ENCODE results near the gene AGPAT4.

The AGPAT4 gene

GRCh38 chr6:161254464-161255253, 19.2 kb downstream of the AGPAT4 start:
- H3K4me3 ChIP-seq (ENCODE audit: low read depth, low read length): no peak overlapping the region
- H3K27ac ChIP-seq (ENCODE audit: low read depth, low read length): no peak overlapping the region
- no peaks in the 10 kb centered on the region for H3K27me3 ChIP-seq (ENCODE audit: control insufficient read depth, insufficient read depth, low read length)
- H3K4me1 ChIP-seq (ENCODE audit: control insufficient read depth, insufficient read depth, low read length): peaks cover 27% of the 10 kb centered on the region
- H3K36me3 ChIP-seq (ENCODE audit: control insufficient read depth, insufficient read depth, low read length): peaks cover 23% of the 10 kb centered on the region
- H3K9ac ChIP-seq (ENCODE audit: low read length): no peak overlapping the region
- no peaks in the 10 kb centered on the region for H3K9me3 ChIP-seq (ENCODE audit: control insufficient read depth, insufficient read depth, low read depth, low read length)

GRCh38 chr6:161254126-161254463, 19.8 kb downstream of the AGPAT4 start:
- Histone ChIP-seq H3K4me3 (ENCODE audit: low read depth, low read length) (no peak overlapping the region), H3K27me3 (ENCODE audit: control insufficient read depth, insufficient read depth, low read length) (no peaks in the 10 kb centered on the region), H3K36me3 (ENCODE audit: control insufficient read depth, insufficient read depth, low read length) (peaks cover 19% of the 10 kb centered on the region), H3K4me1 (ENCODE audit: control insufficient read depth, insufficient read depth, low read length) (peaks cover 27% of the 10 kb centered on the region), H3K9ac (ENCODE audit: low read length) (no peak overlapping the region), H3K9me3 (ENCODE audit: control insufficient read depth, insufficient read depth, low read depth, low read length) (peaks cover 3% of the 10 kb centered on the region; the same call in 1 of the 2 replicates), H3K27ac (ENCODE audit: low read depth, low read length) (no peak overlapping the region)

GRCh38 chr6:161251345-161251744, 22.5 kb downstream of the AGPAT4 start:
- H3K4me1 ChIP-seq (ENCODE audit: control insufficient read depth, insufficient read depth, low read length): peaks cover 23% of the 10 kb centered on the region
- H3K36me3 ChIP-seq (ENCODE audit: control insufficient read depth, insufficient read depth, low read length): peaks cover 15% of the 10 kb centered on the region
- H3K9ac ChIP-seq (ENCODE audit: low read length): no peak overlapping the region
- no peaks in the 10 kb centered on the region for H3K27me3 ChIP-seq (ENCODE audit: control insufficient read depth, insufficient read depth, low read length)
- H3K27ac ChIP-seq (ENCODE audit: low read depth, low read length): no peak overlapping the region
- peaks cover 3% of the 10 kb centered on the region; the same call in 1 of the 2 replicates for H3K9me3 ChIP-seq (ENCODE audit: control insufficient read depth, insufficient read depth, low read depth, low read length)
- no peak overlapping the region for H3K4me3 ChIP-seq (ENCODE audit: low read depth, low read length)

GRCh38 chr6:161249327-161249726, 24.5 kb downstream of the AGPAT4 start:
- H3K4me3 ChIP-seq (ENCODE audit: low read depth, low read length): no peak overlapping the region
- no peak overlapping the region for H3K27ac ChIP-seq (ENCODE audit: low read depth, low read length)
- H3K9me3 ChIP-seq (ENCODE audit: control insufficient read depth, insufficient read depth, low read depth, low read length): peaks cover 3% of the 10 kb centered on the region; the same call in 1 of the 2 replicates
- H3K4me1 ChIP-seq (ENCODE audit: control insufficient read depth, insufficient read depth, low read length): peaks cover 19% of the 10 kb centered on the region
- no peak overlapping the region for H3K9ac ChIP-seq (ENCODE audit: low read length)
- no peaks in the 10 kb centered on the region for H3K27me3 ChIP-seq (ENCODE audit: control insufficient read depth, insufficient read depth, low read length)
- H3K36me3 ChIP-seq (ENCODE audit: control insufficient read depth, insufficient read depth, low read length): peaks cover 19% of the 10 kb centered on the region; the same call in 1 of the 2 replicates

- Histone ChIP-seq H3K27me3 (ENCODE audit: control insufficient read depth, insufficient read depth, low read length) (no peaks in the 10 kb centered on the region), H3K9ac (ENCODE audit: low read length) (no peak overlapping the region), H3K4me1 (ENCODE audit: control insufficient read depth, insufficient read depth, low read length) (peaks cover 30% of the 10 kb centered on the region), H3K9me3 (ENCODE audit: control insufficient read depth, insufficient read depth, low read depth, low read length) (peaks cover 3% of the 10 kb centered on the region; the same call in 1 of the 2 replicates), H3K27ac (ENCODE audit: low read depth, low read length) (no peak overlapping the region), H3K36me3 (ENCODE audit: control insufficient read depth, insufficient read depth, low read length) (peaks cover 16% of the 10 kb centered on the region; the same call in 1 of the 2 replicates), H3K4me3 (ENCODE audit: low read depth, low read length) (no peak overlapping the region)
Measured at GRCh38 chr6:161246725-161247124, 27.1 kb downstream of the AGPAT4 start.

GRCh38 chr6:161245363-161245762, 28.5 kb downstream of the AGPAT4 start:
- Histone ChIP-seq H3K27me3 (ENCODE audit: control insufficient read depth, insufficient read depth, low read length) (no peaks in the 10 kb centered on the region), H3K9me3 (ENCODE audit: control insufficient read depth, insufficient read depth, low read depth, low read length) (peaks cover 3% of the 10 kb centered on the region; the same call in 1 of the 2 replicates), H3K27ac (ENCODE audit: low read depth, low read length) (no peak overlapping the region), H3K4me1 (ENCODE audit: control insufficient read depth, insufficient read depth, low read length) (peaks cover 28% of the 10 kb centered on the region), H3K36me3 (ENCODE audit: control insufficient read depth, insufficient read depth, low read length) (peaks cover 11% of the 10 kb centered on the region; the same call in 1 of the 2 replicates), H3K4me3 (ENCODE audit: low read depth, low read length) (no peak overlapping the region), H3K9ac (ENCODE audit: low read length) (no peak overlapping the region)

GRCh38 chr6:161244725-161245124, 29.1 kb downstream of the AGPAT4 start:
- Histone ChIP-seq H3K4me1 (ENCODE audit: control insufficient read depth, insufficient read depth, low read length) (peaks cover 29% of the 10 kb centered on the region), H3K9me3 (ENCODE audit: control insufficient read depth, insufficient read depth, low read depth, low read length) (peaks cover 3% of the 10 kb centered on the region; the same call in 1 of the 2 replicates), H3K27ac (ENCODE audit: low read depth, low read length) (no peak overlapping the region), H3K4me3 (ENCODE audit: low read depth, low read length) (no peak overlapping the region), H3K27me3 (ENCODE audit: control insufficient read depth, insufficient read depth, low read length) (no peaks in the 10 kb centered on the region), H3K9ac (ENCODE audit: low read length) (no peak overlapping the region), H3K36me3 (ENCODE audit: control insufficient read depth, insufficient read depth, low read length) (peaks cover 8% of the 10 kb centered on the region; the same call in 1 of the 2 replicates)

GRCh38 chr6:161242779-161243693, 30.8 kb downstream of the AGPAT4 start:
- no peak overlapping the region for H3K27ac ChIP-seq (ENCODE audit: low read depth, low read length)
- H3K4me3 ChIP-seq (ENCODE audit: low read depth, low read length): no peak overlapping the region
- H3K27me3 ChIP-seq (ENCODE audit: control insufficient read depth, insufficient read depth, low read length): no peaks in the 10 kb centered on the region
- no peak overlapping the region for H3K9ac ChIP-seq (ENCODE audit: low read length)
- peaks cover 29% of the 10 kb centered on the region for H3K4me1 ChIP-seq (ENCODE audit: control insufficient read depth, insufficient read depth, low read length)
- H3K9me3 ChIP-seq (ENCODE audit: control insufficient read depth, insufficient read depth, low read depth, low read length): no peaks in the 10 kb centered on the region
- H3K36me3 ChIP-seq (ENCODE audit: control insufficient read depth, insufficient read depth, low read length): peaks cover 14% of the 10 kb centered on the region; the same call in 1 of the 2 replicates

GRCh38 chr6:161242113-161242512, 31.7 kb downstream of the AGPAT4 start:
- Histone ChIP-seq H3K4me3 (ENCODE audit: low read depth, low read length) (no peak overlapping the region), H3K9ac (ENCODE audit: low read length) (no peak overlapping the region), H3K27ac (ENCODE audit: low read depth, low read length) (no peak overlapping the region), H3K36me3 (ENCODE audit: control insufficient read depth, insufficient read depth, low read length) (peaks cover 14% of the 10 kb centered on the region; the same call in 1 of the 2 replicates), H3K9me3 (ENCODE audit: control insufficient read depth, insufficient read depth, low read depth, low read length) (no peaks in the 10 kb centered on the region), H3K27me3 (ENCODE audit: control insufficient read depth, insufficient read depth, low read length) (no peaks in the 10 kb centered on the region), H3K4me1 (ENCODE audit: control insufficient read depth, insufficient read depth, low read length) (peaks cover 35% of the 10 kb centered on the region)

GRCh38 chr6:161239001-161239400, 34.9 kb downstream of the AGPAT4 start:
- H3K27ac ChIP-seq (ENCODE audit: low read depth, low read length): no peak overlapping the region
- no peaks in the 10 kb centered on the region for H3K27me3 ChIP-seq (ENCODE audit: control insufficient read depth, insufficient read depth, low read length)
- H3K4me1 ChIP-seq (ENCODE audit: control insufficient read depth, insufficient read depth, low read length): peaks cover 42% of the 10 kb centered on the region
- no peaks in the 10 kb centered on the region for H3K9me3 ChIP-seq (ENCODE audit: control insufficient read depth, insufficient read depth, low read depth, low read length)
- no peak overlapping the region for H3K9ac ChIP-seq (ENCODE audit: low read length)
- H3K4me3 ChIP-seq (ENCODE audit: low read depth, low read length): no peak overlapping the region
- peaks cover 6% of the 10 kb centered on the region; the same call in 1 of the 2 replicates for H3K36me3 ChIP-seq (ENCODE audit: control insufficient read depth, insufficient read depth, low read length)

All from HUES6 (cell line).